ENCODE results near the gene EFCC1. TPM values are rescaled to one million over a fixed set of nuclear protein-coding genes. Genes with fewer than 3 reads are reported as not detected.
A peak's percentile ranks its signal among the peaks of the same experiment; 100 is the strongest.

Gene EFCC1
- total and polyA plus RNA-seq, 2 experiments from 2014 or later, result 0.07 TPM; not detected in 1

DNA sequence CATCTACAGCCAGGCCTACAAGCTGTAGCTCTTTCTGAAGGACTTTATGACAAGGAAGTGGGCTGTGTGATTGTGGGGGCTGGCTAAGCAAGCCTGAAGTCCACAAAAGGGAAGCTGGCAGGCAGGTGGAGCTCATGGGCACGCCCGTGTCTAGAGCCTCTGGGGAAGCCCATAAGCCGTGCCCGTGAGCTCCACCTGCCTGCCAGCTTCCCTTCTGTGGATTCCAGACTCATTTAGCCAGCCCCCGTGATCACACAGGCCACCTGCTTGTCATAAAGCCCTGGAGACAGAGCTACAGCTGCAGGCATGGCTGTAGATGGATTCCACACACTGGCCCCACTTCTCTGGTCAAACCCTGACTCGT, 15.2 kb downstream of the EFCC1 start:
- no peaks in the 10 kb centered on the region for H3K9me3 ChIP-seq (ENCODE audit: low read depth)
- no peak overlapping the region for H3K4me3 ChIP-seq
- H3K27ac ChIP-seq, result no peak overlapping the region
- peaks cover 8% of the 10 kb centered on the region for H3K4me1 ChIP-seq (ENCODE audit: low read depth)
- H3K36me3 ChIP-seq, result no peaks in the 10 kb centered on the region
- no peak for DNase-seq (ENCODE audit: low read depth in 1 of 2, low spot score in 1 of 2)
- H3K27me3 ChIP-seq, result no peaks in the 10 kb centered on the region
- TF ChIP-seq CTCF (IDR thresholded peaks at IDR 0.05; ENCODE audit: low read depth, low read length), result no peak

DNA sequence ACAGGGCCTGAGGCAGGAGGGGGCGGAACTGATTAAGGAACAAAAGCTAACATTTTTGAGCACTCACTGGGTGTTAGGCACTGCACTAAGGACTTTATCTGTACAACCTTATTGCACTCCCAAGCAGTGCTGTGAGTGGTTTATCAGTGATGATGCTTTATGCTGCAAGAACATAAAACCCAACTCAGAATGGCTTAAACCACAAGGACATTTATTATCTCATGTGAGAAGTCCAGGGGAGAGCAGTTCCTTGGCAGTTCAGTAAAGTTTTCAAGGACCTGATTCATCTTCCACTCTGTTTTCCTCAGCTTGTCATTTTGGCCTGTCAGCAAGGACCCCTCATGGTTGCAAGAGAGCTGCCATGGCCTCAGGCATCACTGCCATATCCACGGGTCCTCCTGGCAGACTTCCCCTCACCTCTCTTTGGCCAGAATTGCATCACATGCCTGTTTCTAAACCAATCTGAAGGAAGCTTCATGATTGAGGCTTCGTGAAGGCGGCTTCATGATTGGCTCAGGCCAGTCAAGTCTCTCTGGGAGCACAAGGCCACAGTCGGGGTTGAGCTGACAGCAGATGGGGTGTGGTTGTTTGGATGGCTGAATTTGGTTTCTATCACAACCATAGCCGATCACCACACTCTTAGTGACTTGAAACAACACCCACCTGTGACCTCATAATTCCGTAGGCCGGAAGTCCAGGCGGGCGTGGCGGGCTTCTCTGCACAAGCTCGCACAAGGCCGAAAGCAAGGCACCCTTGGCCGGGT, 15.8 kb downstream of the EFCC1 start:
- peak overlapping the region; percentile 70 for H3K27ac ChIP-seq
- no peaks in the 10 kb centered on the region for H3K9me3 ChIP-seq (ENCODE audit: low read depth)
- H3K27me3 ChIP-seq, result no peaks in the 10 kb centered on the region
- no peak for TF ChIP-seq CTCF (IDR thresholded peaks at IDR 0.05; ENCODE audit: low read depth, low read length)
- peak in 1 of 2 donors; percentile 70 for DNase-seq (ENCODE audit: low read depth in 1 of 2, low spot score in 1 of 2)
- peaks cover 8% of the 10 kb centered on the region for H3K4me1 ChIP-seq (ENCODE audit: low read depth)
- no peak overlapping the region for H3K4me3 ChIP-seq
- no peaks in the 10 kb centered on the region for H3K36me3 ChIP-seq

DNA sequence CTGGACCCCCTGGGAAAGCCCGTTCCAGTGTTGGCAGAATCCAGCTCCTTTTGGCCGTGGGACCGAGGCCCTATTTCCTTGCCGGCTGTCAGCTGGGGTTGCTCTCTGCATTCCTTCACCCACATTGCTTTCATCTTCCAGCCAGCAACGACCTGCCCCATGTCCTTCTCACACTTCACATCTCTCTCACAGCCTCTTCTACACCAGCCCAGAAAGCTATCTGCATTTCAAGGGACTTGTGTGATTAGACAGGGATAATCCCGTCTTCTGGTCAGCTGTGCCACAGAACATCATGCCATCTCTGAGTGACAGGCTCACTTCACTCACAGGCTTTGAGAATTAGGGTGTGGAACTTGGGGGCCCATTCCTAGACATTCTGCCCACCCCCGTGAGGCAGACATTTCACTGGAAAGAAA, 16.4 kb downstream of the EFCC1 start:
- no peak overlapping the region for H3K4me3 ChIP-seq
- H3K9me3 ChIP-seq (ENCODE audit: low read depth), result no peaks in the 10 kb centered on the region
- peak overlapping the region; percentile 70 for H3K27ac ChIP-seq
- no peaks in the 10 kb centered on the region for H3K36me3 ChIP-seq
- DNase-seq (ENCODE audit: low read depth in 1 of 2, low spot score in 1 of 2), result peak in 1 of 2 donors; percentile 26
- no peak for TF ChIP-seq CTCF (IDR thresholded peaks at IDR 0.05; ENCODE audit: low read depth, low read length)
- no peaks in the 10 kb centered on the region for H3K27me3 ChIP-seq
- peaks cover 8% of the 10 kb centered on the region for H3K4me1 ChIP-seq (ENCODE audit: low read depth)

GRCh38 chr3:129018271-129018670, 17.2 kb downstream of the EFCC1 start:
- Histone ChIP-seq H3K9me3 (ENCODE audit: low read depth) (no peaks in the 10 kb centered on the region), H3K4me1 (ENCODE audit: low read depth) (peaks cover 8% of the 10 kb centered on the region), H3K36me3 (no peaks in the 10 kb centered on the region), H3K4me3 (no peak overlapping the region), H3K27me3 (no peaks in the 10 kb centered on the region), H3K27ac (no peak overlapping the region)
- DNase-seq (ENCODE audit: low read depth in 1 of 2, low spot score in 1 of 2), result no peak
- no peak for TF ChIP-seq CTCF (IDR thresholded peaks at IDR 0.05; ENCODE audit: low read depth, low read length)

DNA sequence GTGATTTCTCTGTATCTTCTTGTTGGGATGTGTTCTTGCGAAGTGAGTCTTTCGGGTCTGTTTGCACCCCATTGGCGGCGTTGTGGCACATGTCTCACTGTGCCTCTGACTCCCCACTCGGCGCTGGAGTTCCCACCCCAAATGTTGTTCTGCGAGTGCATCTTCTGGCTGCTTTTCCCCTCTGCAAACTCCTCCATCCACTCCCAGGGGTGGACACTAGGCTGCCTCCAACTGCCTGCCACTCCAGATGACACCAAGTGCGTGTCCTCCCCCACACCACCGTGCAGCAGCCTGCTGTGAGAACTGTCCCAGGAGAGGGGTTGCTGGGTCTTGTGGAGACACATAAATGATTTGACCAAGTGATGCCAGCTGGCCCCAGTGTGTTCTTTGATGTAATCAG, 17.6 kb downstream of the EFCC1 start:
- H3K27me3 ChIP-seq, result no peaks in the 10 kb centered on the region
- peaks cover 8% of the 10 kb centered on the region for H3K4me1 ChIP-seq (ENCODE audit: low read depth)
- H3K9me3 ChIP-seq (ENCODE audit: low read depth), result no peaks in the 10 kb centered on the region
- no peak overlapping the region for H3K27ac ChIP-seq
- no peaks in the 10 kb centered on the region for H3K36me3 ChIP-seq
- no peak for DNase-seq (ENCODE audit: low read depth in 1 of 2, low spot score in 1 of 2)
- no peak for TF ChIP-seq CTCF (IDR thresholded peaks at IDR 0.05; ENCODE audit: low read depth, low read length)
- H3K4me3 ChIP-seq, result no peak overlapping the region

Data from cardiac muscle cell (in vitro differentiated cells and primary cell).